IMR-90 (cell line): ENCODE data around the gene ATP5F1D. TPM values are rescaled to one million over a fixed set of nuclear protein-coding genes. Genes with fewer than 3 reads are reported as not detected.

ENCODE experiments used
- ATAC-seq: fragments of 200-7000 bp; cut with Tn5 transposase; 2 replicates; pipeline ENCODE4 v1.9.1; 2020; ENCODE audit warnings: low read depth, mild to moderate bottlenecking, moderate library complexity
- BruUV-seq: library from RNA; stranded (reverse); fragments of 400-500 nt; replicated peaks from 2 replicates; lab custom pipeline; 2021; lab: Mats Ljungman, UMichigan
- CTCF ChIA-PET: fragments of 300-600 bp; formaldehyde crosslinking; extraction: SDS; loops from one replicate; lab custom pipeline; 2021; ENCODE audit warnings: antibody characterized with exemption; lab: Yijun Ruan, JAX
- POLR2A ChIA-PET: fragments of 300-600 bp; sonication (Branson Sonifier 250); formaldehyde crosslinking; loops from one replicate; lab custom pipeline; 2022; ENCODE audit warnings: antibody characterized with exemption; ENCODE audit not compliant: unreplicated experiment; lab: Charles Lee
- DNase-seq: peaks from one replicate; pipeline ENCODE4 v3.0.0; 2013
- H2AFZ ChIP-seq: replicated peaks from 2 replicates; pipeline ENCODE3; 2013; ENCODE audit warnings: low read length, mild to moderate bottlenecking; ENCODE audit not compliant: poor library complexity
- H2AK5ac ChIP-seq: 2 replicates; pipeline ENCODE4 v1.6.1; 2013; ENCODE audit warnings: low read depth, low read length, inconsistent platforms
- H2AK9ac ChIP-seq: replicated peaks from 2 replicates; pipeline ENCODE3; 2013; ENCODE audit warnings: mild to moderate bottlenecking, low read depth, low read length, moderate library complexity; ENCODE audit not compliant: poor library complexity
- H2BK120ac ChIP-seq: 2 replicates; pipeline ENCODE4 v1.6.1; 2013; ENCODE audit warnings: low read depth, low read length, inconsistent platforms
- H2BK15ac ChIP-seq: 3 replicates; pipeline ENCODE4 v1.6.1; 2013; ENCODE audit warnings: low read depth, low read length, inconsistent platforms
- H2BK20ac ChIP-seq: 2 replicates; pipeline ENCODE4 v1.6.1; 2013; ENCODE audit warnings: low read depth, mild to moderate bottlenecking, inconsistent platforms, low read length, moderate library complexity
- H2BK5ac ChIP-seq: 2 replicates; pipeline ENCODE4 v1.6.1; 2013; ENCODE audit warnings: mild to moderate bottlenecking, low read depth, low read length, inconsistent platforms; ENCODE audit not compliant: poor library complexity, severe bottlenecking
- H3K14ac ChIP-seq: replicated peaks from 2 replicates; pipeline ENCODE4 v1.6.1; 2013; ENCODE audit warnings: low read depth, low read length, inconsistent platforms
- H3K18ac ChIP-seq: 2 replicates; pipeline ENCODE4 v1.6.1; 2013; ENCODE audit warnings: low read depth, low read length, control low read depth
- H3K23ac ChIP-seq: 2 replicates; pipeline ENCODE4 v1.6.1; 2013; ENCODE audit warnings: low read depth, low read length, inconsistent platforms
- H3K27ac ChIP-seq: 2 replicates; pipeline ENCODE4 v1.5.1; 2013; ENCODE audit warnings: mild to moderate bottlenecking, control low read depth, low read length; ENCODE audit not compliant: insufficient read depth
- H3K27me3 ChIP-seq: 2 replicates; pipeline ENCODE4 v1.6.1; 2013; ENCODE audit warnings: low read length; ENCODE audit not compliant: control insufficient read depth, insufficient read depth
- H3K36me3 ChIP-seq: 2 replicates; pipeline ENCODE4 v1.6.1; 2013; ENCODE audit warnings: low read length, mixed read lengths; ENCODE audit not compliant: control insufficient read depth, insufficient read depth
- H3K4ac ChIP-seq: 2 replicates; pipeline ENCODE4 v1.6.1; 2013; ENCODE audit warnings: low read depth, low read length, inconsistent platforms
- H3K4me1 ChIP-seq: 2 replicates; pipeline ENCODE4 v1.6.1; 2013; ENCODE audit warnings: low read length, mixed read lengths; ENCODE audit not compliant: control insufficient read depth, insufficient read depth
- H3K4me2 ChIP-seq: 2 replicates; pipeline ENCODE4 v1.6.1; 2013; ENCODE audit warnings: low read depth, mild to moderate bottlenecking, control low read depth, low read length, moderate library complexity
- H3K4me3 ChIP-seq: 2 replicates; pipeline ENCODE4 v1.5.1; 2013; ENCODE audit warnings: low read depth, mild to moderate bottlenecking, control low read depth, low read length, moderate library complexity; ENCODE audit not compliant: insufficient read depth
- H3K56ac ChIP-seq: 2 replicates; pipeline ENCODE4 v1.6.1; 2013; ENCODE audit warnings: low read length, inconsistent platforms; ENCODE audit not compliant: insufficient read depth; ENCODE audit errors: extremely low read depth
- H3K79me1 ChIP-seq, 2 experiments: 2 replicates each; pipeline ENCODE4 v1.6.1; 2013; ENCODE audit warnings: low read length in 2 of 2, inconsistent platforms in 1 of 2, low read depth in 1 of 2
- H3K9ac ChIP-seq: 2 replicates; pipeline ENCODE4 v1.6.1; 2013; ENCODE audit warnings: low read depth, low read length, control low read depth
- H3K9me1 ChIP-seq: 2 replicates; pipeline ENCODE4 v1.6.1; 2013; ENCODE audit warnings: low read length, inconsistent platforms; ENCODE audit not compliant: insufficient read depth
- H3K9me3 ChIP-seq: 2 replicates; pipeline ENCODE4 v1.6.1; 2013; ENCODE audit warnings: low read length; ENCODE audit not compliant: control insufficient read depth, insufficient read depth
- H4K20me1 ChIP-seq: 2 replicates; pipeline ENCODE4 v1.6.1; 2013; ENCODE audit warnings: low read length, inconsistent platforms; ENCODE audit not compliant: insufficient read depth
- H4K5ac ChIP-seq: 2 replicates; pipeline ENCODE4 v1.6.1; 2013; ENCODE audit warnings: mild to moderate bottlenecking, low read depth, low read length, control low read depth
- H4K8ac ChIP-seq, 2 experiments: 2 replicates each; pipeline ENCODE4 v1.6.1; 2013; ENCODE audit warnings: low read depth in 2 of 2, low read length in 2 of 2, control low read depth in 1 of 2, inconsistent platforms in 1 of 2
- H4K91ac ChIP-seq: 2 replicates; pipeline ENCODE4 v1.6.1; 2013; ENCODE audit warnings: low read depth, low read length, inconsistent platforms; ENCODE audit not compliant: insufficient read depth
- FOS ChIP-seq: fragments of 150-350 bp; IDR thresholded peaks from 2 replicates; pipeline ENCODE4 v1.6.1; 2016; ENCODE audit warnings: low read depth, low read length
- MXI1 ChIP-seq: IDR thresholded peaks from 2 replicates; pipeline ENCODE4 v1.6.1; 2012; ENCODE audit warnings: low read depth, mild to moderate bottlenecking, low read length, moderate library complexity, borderline replicate concordance
- RCOR1 ChIP-seq: IDR thresholded peaks from 2 replicates; pipeline ENCODE4 v1.6.1; 2012; ENCODE audit warnings: mild to moderate bottlenecking, low read length, improper control_type of control experiment; ENCODE audit not compliant: insufficient replicate concordance
- SMC3 ChIP-seq: fragments of 150-350 bp; IDR thresholded peaks from 2 replicates; pipeline ENCODE4 v1.6.1; 2016; ENCODE audit warnings: low read depth, mild to moderate bottlenecking, antibody characterized with exemption, low read length, moderate library complexity
- WGBS, 2 experiments: methylation state at CpG; one replicate each; pipeline versions ENCODE4 v1.1.5 to v1.1.7; 2013; ENCODE audit warnings: missing lambda C conversion rate in 2 of 2; ENCODE audit not compliant: insufficient read length in 1 of 2; ENCODE audit errors: extremely low coverage in 2 of 2; 5-methylcytosine and 5-hydroxymethylcytosine counted together
- dilution Hi-C: fragments of 300-500 bp; cut with HindIII; formaldehyde crosslinking; loops from one replicate; pipeline ENCODE4 v1.14.3; 2018; ENCODE audit warnings: low sequenced_read_pairs; ENCODE audit not compliant: unreplicated experiment
- in situ Hi-C: fragments of 300-500 bp; cut with MboI; formaldehyde crosslinking; loops from 3 replicates; pipeline ENCODE4 v1.14.3; 2019; ENCODE audit warnings: low sequenced_read_pairs, inconsistent platforms, mixed read lengths
- intact Hi-C: fragments of 100-400 bp; cut with micrococcal nuclease; formaldehyde crosslinking; loops from 2 replicates; pipeline ENCODE4 v1.10.0; 2022
- polyA plus RNA-seq, 3 experiments: library from polyadenylated mRNA; depleted of rRNA; stranded (reverse); fragments of >200 nt; gene quantifications; 2 replicates each; pipeline ENCODE4 v1.2.3, GENCODE V29; 2012; ENCODE audit warnings: low replicate concordance in 1 of 3
- total RNA-seq: library from RNA; depleted of rRNA; stranded (reverse); fragments of >200 nt; gene quantifications from 2 replicates; pipeline ENCODE4 v1.2.3, GENCODE V29; 2012
- TF ChIP-seq, protein P1 (sequence below): fragments of 150-350 bp; IDR thresholded peaks from 2 replicates; pipeline ENCODE4 v1.6.1; 2017; ENCODE audit warnings: mild to moderate bottlenecking, antibody characterized with exemption, low read length, low read depth
- TF ChIP-seq, protein P2 (sequence below): fragments of 150-350 bp; IDR thresholded peaks from 2 replicates; pipeline ENCODE4 v1.6.1; 2016; ENCODE audit warnings: low read depth, mild to moderate bottlenecking, low read length, moderate library complexity, borderline replicate concordance

Gene ATP5F1D
- total and polyA plus RNA-seq, 2 of the 4 experiments (the other 2 are of a cell fraction), result 7.3 to 140 TPM

DNA sequence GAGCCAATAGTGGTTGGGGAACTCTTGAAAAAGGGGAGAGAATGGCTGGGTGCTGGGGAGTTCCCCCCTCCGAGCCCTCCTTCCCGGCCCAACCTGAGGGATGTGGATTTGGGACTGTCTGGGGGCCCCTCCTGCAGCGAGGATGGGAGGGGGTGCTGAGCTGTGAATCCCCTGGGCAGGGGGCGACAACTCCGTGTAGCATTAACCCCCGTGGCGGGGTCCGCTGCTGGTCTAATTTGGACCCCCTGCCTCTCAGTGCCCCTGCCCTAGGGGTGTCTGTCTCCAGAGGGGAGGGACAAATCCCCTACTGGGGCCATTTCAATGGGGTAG, 16.6 kb downstream of the ATP5F1D start:
- no peak for DNase-seq

More for the DNA sequence above, 16.6 kb downstream of the ATP5F1D start:
- H3K4me2 ChIP-seq, result no peak overlapping the region
- CTCF ChIA-PET, result no interaction called here
- peak overlapping the region; percentile 74 for H3K27ac ChIP-seq
- TSS peak; percentile 79 for BruUV-seq
- TF ChIP-seq, protein P1, sequence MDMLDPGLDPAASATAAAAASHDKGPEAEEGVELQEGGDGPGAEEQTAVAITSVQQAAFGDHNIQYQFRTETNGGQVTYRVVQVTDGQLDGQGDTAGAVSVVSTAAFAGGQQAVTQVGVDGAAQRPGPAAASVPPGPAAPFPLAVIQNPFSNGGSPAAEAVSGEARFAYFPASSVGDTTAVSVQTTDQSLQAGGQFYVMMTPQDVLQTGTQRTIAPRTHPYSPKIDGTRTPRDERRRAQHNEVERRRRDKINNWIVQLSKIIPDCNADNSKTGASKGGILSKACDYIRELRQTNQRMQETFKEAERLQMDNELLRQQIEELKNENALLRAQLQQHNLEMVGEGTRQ, result no peak
- TF ChIP-seq SMC3 (no peak), FOS (no peak), RCOR1 (no peak), MXI1 (no peak)
- TF ChIP-seq, protein P2, sequence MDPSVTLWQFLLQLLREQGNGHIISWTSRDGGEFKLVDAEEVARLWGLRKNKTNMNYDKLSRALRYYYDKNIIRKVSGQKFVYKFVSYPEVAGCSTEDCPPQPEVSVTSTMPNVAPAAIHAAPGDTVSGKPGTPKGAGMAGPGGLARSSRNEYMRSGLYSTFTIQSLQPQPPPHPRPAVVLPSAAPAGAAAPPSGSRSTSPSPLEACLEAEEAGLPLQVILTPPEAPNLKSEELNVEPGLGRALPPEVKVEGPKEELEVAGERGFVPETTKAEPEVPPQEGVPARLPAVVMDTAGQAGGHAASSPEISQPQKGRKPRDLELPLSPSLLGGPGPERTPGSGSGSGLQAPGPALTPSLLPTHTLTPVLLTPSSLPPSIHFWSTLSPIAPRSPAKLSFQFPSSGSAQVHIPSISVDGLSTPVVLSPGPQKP, result no peak
- H2BK20ac ChIP-seq, result no peak overlapping the region
- H3K4me3 ChIP-seq, result no peak overlapping the region
- no peak for ATAC-seq
- no peak overlapping the region for H3K4ac ChIP-seq
- 0 out of 2 replicates have a peak overlapping the region, but pooled peaks have one; percentile 1 for H3K23ac ChIP-seq
- no peaks in the 10 kb centered on the region for H3K9me3 ChIP-seq
- no peak overlapping the region for H2AFZ ChIP-seq
- no peak overlapping the region for H2BK15ac ChIP-seq
- H3K79me1 ChIP-seq, result peaks cover 0 to 67% of the 10 kb centered on the region in 2 experiments; a peak in 2 of 4 replicates
- peaks cover 51% of the 10 kb centered on the region for H3K36me3 ChIP-seq
- H2AK5ac ChIP-seq, result no peak overlapping the region
- no peaks in the 10 kb centered on the region for H3K27me3 ChIP-seq
- H4K20me1 ChIP-seq, result peaks cover 72% of the 10 kb centered on the region
- no peak overlapping the region for H4K5ac ChIP-seq
- no peak overlapping the region for H3K18ac ChIP-seq
- peaks cover 3% of the 10 kb centered on the region; the same call in 1 of the 2 replicates for H3K9me1 ChIP-seq
- peaks cover 57% of the 10 kb centered on the region for H3K4me1 ChIP-seq
- no peak overlapping the region for H3K9ac ChIP-seq
- no peak overlapping the region for H3K14ac ChIP-seq
- intact Hi-C loops (no loop called here), dilution Hi-C loops (no loop called here), in situ Hi-C loops (no loop called here)
- POLR2A ChIA-PET, result interaction anchor here (0.6 kb wide), 2 partner anchors 8 to 14 kb away, joined by 4 to 11 read pairs; no protein-coding TSS in a partner anchor
- WGBS, 2 experiments, result 80% methylated on average over 3 of the region's 8 CpGs; no CpG with 5 or more reads in 1 of the 2 experiments
- no peak overlapping the region for H4K91ac ChIP-seq
- no peak overlapping the region for H2BK5ac ChIP-seq
- peak overlapping the region; percentile 31 for H2AK9ac ChIP-seq
- H4K8ac ChIP-seq, result no peak overlapping the region
- H2BK120ac ChIP-seq, result no peak overlapping the region
- no peak overlapping the region for H3K56ac ChIP-seq
